Activated CD4-positive, CD25-positive, alpha-beta regulatory T cell (primary cell): ENCODE results near the gene MYO3B.
"Not testable (repeated sequence)": the region's sequence is repeated elsewhere in the genome, so short reads cannot be mapped to it uniquely, and the experiment has no call there.

ENCODE experiments used
- DNase-seq, 4 experiments: peaks; one replicate each; lab custom pipeline; 2025; lab: John Stamatoyannopoulos, UW

The MYO3B gene

GRCh38 chr2:170213281-170213625, 35.3 kb downstream of the MYO3B start:
- not testable (repeated sequence) for DNase-seq

GRCh38 chr2:170213651-170214050, 35.7 kb downstream of the MYO3B start:
- no peak for DNase-seq

GRCh38 chr2:170214309-170214948, 36.5 kb downstream of the MYO3B start:
- no peak for DNase-seq

- no peak for DNase-seq
Measured at GRCh38 chr2:170215021-170215420, 37.1 kb downstream of the MYO3B start.

GRCh38 chr2:170216428-170216827, 38.5 kb downstream of the MYO3B start:
- DNase-seq, result no peak

GRCh38 chr2:170216981-170217380, 39.0 kb downstream of the MYO3B start:
- DNase-seq, result no peak

GRCh38 chr2:170217778-170218251, 39.9 kb downstream of the MYO3B start:
- no peak for DNase-seq

- no peak for DNase-seq
Measured at GRCh38 chr2:170218456-170218855, 40.5 kb downstream of the MYO3B start.

GRCh38 chr2:170218931-170219330, 41.0 kb downstream of the MYO3B start:
- DNase-seq, result no peak

- DNase-seq, result no peak
Measured at GRCh38 chr2:170221317-170222288, 43.7 kb downstream of the MYO3B start.

GRCh38 chr2:170222298-170222697, 44.4 kb downstream of the MYO3B start:
- no peak for DNase-seq

- DNase-seq, result no peak
Measured at GRCh38 chr2:170222842-170223241, 44.9 kb downstream of the MYO3B start.

- DNase-seq, result no peak
Measured at GRCh38 chr2:170224692-170225294, 46.8 kb downstream of the MYO3B start.

GRCh38 chr2:170226216-170226615, 48.3 kb downstream of the MYO3B start:
- no peak for DNase-seq

GRCh38 chr2:170227507-170227947, 49.6 kb downstream of the MYO3B start:
- DNase-seq, result no peak

GRCh38 chr2:170227951-170228350, 50.0 kb downstream of the MYO3B start:
- DNase-seq, result no peak

GRCh38 chr2:170228429-170228828, 50.5 kb downstream of the MYO3B start:
- DNase-seq, result no peak

- DNase-seq, result no peak
Measured at GRCh38 chr2:170229125-170229524, 51.2 kb downstream of the MYO3B start.

GRCh38 chr2:170229744-170230143, 51.8 kb downstream of the MYO3B start:
- DNase-seq, result no peak

- no peak for DNase-seq
Measured at GRCh38 chr2:170235860-170236679, 58.1 kb downstream of the MYO3B start.

- DNase-seq, result no peak
Measured at GRCh38 chr2:170236680-170237047, 58.7 kb downstream of the MYO3B start.

GRCh38 chr2:170237572-170238120, 59.7 kb downstream of the MYO3B start:
- DNase-seq, result no peak
